Kidney (tissue), 14 donors: Measurements from ENCODE around the gene HPSE2. TPM values are rescaled to one million over a fixed set of nuclear protein-coding genes. Genes with fewer than 3 reads are reported as not detected.

Experiments used
- DNase-seq, 5 donors: peaks; one replicate each; pipeline ENCODE4 v3.0.0-alpha.2; 2013 to 2020
- FAIRE-seq: peaks from 2 replicates; lab custom pipeline; 2012; peaks lifted over from hg19 to GRCh38; lab: Jason Lieb, UNC
- H3K27ac ChIP-seq, 2 donors: one replicate each; pipeline ENCODE4 v1.7.0; 2013; ENCODE audit warnings: low read depth in 2 of 2, low read length in 2 of 2, inconsistent platforms in 1 of 2
- H3K27me3 ChIP-seq: one replicate; pipeline ENCODE4 v1.7.1; 2013; ENCODE audit warnings: low read length, inconsistent platforms; ENCODE audit not compliant: control insufficient read depth, insufficient read depth
- H3K36me3 ChIP-seq, 3 donors: one replicate each; pipeline versions ENCODE4 v1.7.0 to v1.7.1; 2013; ENCODE audit warnings: low read length in 3 of 3, control low read depth in 1 of 3, inconsistent platforms in 1 of 3; ENCODE audit not compliant: insufficient read depth in 3 of 3, control insufficient read depth in 2 of 3
- H3K4me1 ChIP-seq, 3 donors: one replicate each; pipeline versions ENCODE4 v1.7.0 to v1.7.1; 2013; ENCODE audit warnings: low read length in 3 of 3, inconsistent platforms in 1 of 3, low read depth in 1 of 3; ENCODE audit not compliant: control insufficient read depth in 2 of 3, insufficient read depth in 2 of 3
- H3K4me3 ChIP-seq, 3 donors: one replicate each; pipeline versions ENCODE4 v1.7.0 to v1.8.1; 2013; ENCODE audit warnings: low read length in 3 of 3, control low read depth in 1 of 3, inconsistent platforms in 1 of 3
- H3K9ac ChIP-seq, 3 donors: one replicate each; pipeline versions ENCODE4 v1.7.0 to v1.7.1; 2013; ENCODE audit warnings: low read length in 3 of 3, control low read depth in 1 of 3, inconsistent platforms in 1 of 3
- H3K9me3 ChIP-seq, 3 donors: one replicate each; pipeline versions ENCODE4 v1.7.0 to v1.7.1; 2013; ENCODE audit warnings: low read length in 3 of 3, control low read depth in 1 of 3, inconsistent platforms in 1 of 3; ENCODE audit not compliant: control insufficient read depth in 2 of 3, insufficient read depth in 1 of 3
- intact Hi-C: fragments of 100-400 bp; cut with DNase I; formaldehyde crosslinking; loops from one replicate; pipeline ENCODE4 v1.11.1; 2022
- polyA plus RNA-seq: library from polyadenylated mRNA; stranded (reverse); fragments of 350-450 nt; fragmentation: Illumina TruSeq; extraction: RNeasy Lipid Tissue Mini Kit (QIAGEN cat#74804); gene quantifications from one replicate; pipeline ENCODE4 v1.2.3, GENCODE V29; 2014; ENCODE audit warnings: low read depth, low replicate concordance; ENCODE audit not compliant: insufficient read depth
- total RNA-seq: library from RNA; stranded (reverse); fragmentation: NEBNext Ultra II Directional; extraction: Animal tissue kit (Norgen Biotek cat#: 25700); gene quantifications from one replicate; pipeline ENCODE4 v1.2.1, GENCODE V29; 2021
- TF ChIP-seq, protein P1 (sequence below): IDR thresholded peaks from 3 replicates; pipeline ENCODE4 v1.5.1; 2012; ENCODE audit warnings: mild to moderate bottlenecking, moderate library complexity, borderline replicate concordance; ENCODE audit not compliant: insufficient read depth; ENCODE audit errors: extremely low read depth
- donor health status: control.
- donor health status: control.
- donor health status: control.
- donor health status: control.
- donor health status: control.
- donor health status: DM: yes; HTN: yes; CAD: no.
- donor health status: Normal renal cell carcinoma (clear cell type).

The HPSE2 gene
- total and polyA plus RNA-seq, 2 donors from 2014 or later, result 1.4 to 3.0 TPM

DNA sequence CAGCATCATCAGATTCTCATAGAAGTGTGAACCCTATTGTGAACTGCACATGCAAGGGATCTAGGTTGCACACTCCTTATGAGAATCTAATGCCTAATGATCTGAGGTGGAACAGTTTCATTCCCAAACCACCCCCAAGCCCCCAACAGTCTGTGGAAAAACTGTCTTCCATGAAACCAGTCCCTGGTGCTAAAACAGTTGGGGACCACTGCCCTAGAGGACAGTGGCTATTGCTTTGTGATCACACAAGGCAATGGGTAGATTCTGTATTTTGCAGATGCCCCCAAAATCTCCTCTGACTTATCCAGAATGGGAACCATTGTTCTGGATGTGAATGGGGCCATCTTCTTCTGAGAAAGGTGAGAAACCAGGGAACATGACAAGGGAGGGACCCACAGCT, 757.8 kb downstream of the HPSE2 start:
- FAIRE-seq, result no peak
- intact Hi-C loops, result no loop called here
- H3K36me3 ChIP-seq, result no peaks in the 10 kb centered on the region
- no peak for DNase-seq
- no peak overlapping the region for H3K4me3 ChIP-seq
- H3K9me3 ChIP-seq, result no peaks in the 10 kb centered on the region
- no peaks in the 10 kb centered on the region for H3K4me1 ChIP-seq
- TF ChIP-seq, protein P1, sequence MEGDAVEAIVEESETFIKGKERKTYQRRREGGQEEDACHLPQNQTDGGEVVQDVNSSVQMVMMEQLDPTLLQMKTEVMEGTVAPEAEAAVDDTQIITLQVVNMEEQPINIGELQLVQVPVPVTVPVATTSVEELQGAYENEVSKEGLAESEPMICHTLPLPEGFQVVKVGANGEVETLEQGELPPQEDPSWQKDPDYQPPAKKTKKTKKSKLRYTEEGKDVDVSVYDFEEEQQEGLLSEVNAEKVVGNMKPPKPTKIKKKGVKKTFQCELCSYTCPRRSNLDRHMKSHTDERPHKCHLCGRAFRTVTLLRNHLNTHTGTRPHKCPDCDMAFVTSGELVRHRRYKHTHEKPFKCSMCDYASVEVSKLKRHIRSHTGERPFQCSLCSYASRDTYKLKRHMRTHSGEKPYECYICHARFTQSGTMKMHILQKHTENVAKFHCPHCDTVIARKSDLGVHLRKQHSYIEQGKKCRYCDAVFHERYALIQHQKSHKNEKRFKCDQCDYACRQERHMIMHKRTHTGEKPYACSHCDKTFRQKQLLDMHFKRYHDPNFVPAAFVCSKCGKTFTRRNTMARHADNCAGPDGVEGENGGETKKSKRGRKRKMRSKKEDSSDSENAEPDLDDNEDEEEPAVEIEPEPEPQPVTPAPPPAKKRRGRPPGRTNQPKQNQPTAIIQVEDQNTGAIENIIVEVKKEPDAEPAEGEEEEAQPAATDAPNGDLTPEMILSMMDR, result no peak
- no peak overlapping the region for H3K9ac ChIP-seq
- no peaks in the 10 kb centered on the region for H3K27me3 ChIP-seq
- no peak overlapping the region for H3K27ac ChIP-seq

DNA sequence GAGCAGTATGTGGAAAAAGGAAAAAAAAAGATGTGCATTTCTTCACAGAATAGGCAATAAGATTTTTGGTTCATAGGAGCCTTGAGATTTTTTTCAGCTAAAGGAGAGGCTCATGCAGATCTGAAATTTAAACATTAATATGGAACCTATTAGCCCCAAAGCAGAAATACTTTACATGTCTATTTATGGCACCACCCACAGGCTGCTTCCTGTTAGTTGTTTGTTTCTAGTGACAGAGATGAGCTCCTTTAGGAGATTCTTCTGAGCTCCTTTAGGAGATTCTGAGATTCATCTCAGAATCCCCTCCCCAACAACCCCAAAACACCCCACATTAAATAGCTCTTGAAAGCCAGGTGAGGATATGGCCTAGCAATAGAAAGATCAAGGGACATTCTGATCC, 761.0 kb downstream of the HPSE2 start:
- Histone ChIP-seq H3K36me3 (no peaks in the 10 kb centered on the region), H3K9ac (no peak overlapping the region), H3K9me3 (no peaks in the 10 kb centered on the region), H3K4me1 (no peaks in the 10 kb centered on the region), H3K27ac (no peak overlapping the region), H3K27me3 (no peaks in the 10 kb centered on the region), H3K4me3 (no peak overlapping the region)
- intact Hi-C loops, result no loop called here
- FAIRE-seq (no peak), DNase-seq (no peak)
- TF ChIP-seq, protein P1, result no peak

DNA sequence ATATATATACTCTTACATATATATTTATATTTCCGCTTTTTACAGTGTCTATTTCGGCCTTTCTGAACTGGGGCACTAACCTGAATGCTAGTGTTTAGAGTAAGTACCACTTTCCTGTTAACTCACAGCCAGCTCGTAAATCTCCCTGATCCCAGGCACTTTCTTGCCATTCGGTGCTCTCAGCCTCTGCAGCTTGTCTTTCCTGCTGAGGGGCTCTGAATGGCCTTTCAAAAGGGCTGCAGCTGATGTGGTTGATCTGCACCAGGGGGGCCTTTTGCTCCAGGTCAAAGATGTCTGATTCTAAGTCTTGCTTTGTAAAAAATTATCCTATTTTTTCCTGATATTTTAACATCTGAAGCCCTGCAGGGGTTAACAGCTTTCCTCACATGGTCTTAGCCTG, 763.5 kb downstream of the HPSE2 start:
- DNase-seq (peak in 3 of 5 donors; percentile 35 to 58 (median 51)), FAIRE-seq (no peak)
- Histone ChIP-seq H3K36me3 (no peaks in the 10 kb centered on the region), H3K27me3 (no peaks in the 10 kb centered on the region), H3K27ac (no peak overlapping the region), H3K4me1 (peaks cover 0 to 3% (median 0%) of the 10 kb centered on the region in 3 donors), H3K9ac (no peak overlapping the region), H3K4me3 (no peak overlapping the region), H3K9me3 (no peaks in the 10 kb centered on the region)
- TF ChIP-seq, protein P1, result no peak
- intact Hi-C loops, result no loop called here

DNA sequence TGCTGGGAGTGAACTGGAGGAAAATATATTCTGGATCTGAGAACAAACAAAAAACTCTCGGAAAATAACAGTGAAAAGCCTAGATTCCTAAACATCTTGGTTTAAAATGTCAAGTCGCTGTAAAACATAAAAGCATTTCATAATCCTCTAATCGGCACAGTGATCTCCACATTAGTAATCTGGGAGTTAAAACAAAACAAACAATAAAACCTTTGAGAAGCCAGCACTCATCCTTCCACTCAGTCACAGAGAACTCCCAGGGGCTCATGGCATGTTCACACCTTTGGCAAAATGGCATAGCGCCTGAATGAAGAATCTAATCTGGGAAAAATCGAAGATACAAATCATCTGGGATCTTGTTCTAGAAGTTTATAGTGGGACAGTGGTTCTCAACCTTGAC, 764.8 kb downstream of the HPSE2 start:
- Histone ChIP-seq H3K27me3 (no peaks in the 10 kb centered on the region), H3K36me3 (no peaks in the 10 kb centered on the region), H3K9ac (no peak overlapping the region), H3K4me1 (peaks cover 0 to 3% (median 0%) of the 10 kb centered on the region in 3 donors), H3K9me3 (no peaks in the 10 kb centered on the region), H3K4me3 (no peak overlapping the region), H3K27ac (no peak overlapping the region)
- intact Hi-C loops, result no loop called here
- DNase-seq, result no peak
- TF ChIP-seq, protein P1, result no peak
- no peak for FAIRE-seq
